Left ventricle myocardium inferior (tissue), 1 donor: ENCODE data around the gene P2RX3. TPM values are rescaled to one million over a fixed set of nuclear protein-coding genes. Genes with fewer than 3 reads are reported as not detected.

Experiments used
- DNase-seq: peaks from one replicate; pipeline ENCODE4 v3.0.0-alpha.2; 2020
- H3K27ac ChIP-seq: fragments of 200-600 bp; replicated peaks from 2 replicates; pipeline ENCODE4 v1.8.0; 2021
- H3K27me3 ChIP-seq: fragments of 200-600 bp; 2 replicates; pipeline ENCODE4 v1.8.0; 2021; ENCODE audit warnings: low read depth
- H3K36me3 ChIP-seq: fragments of 200-600 bp; 2 replicates; pipeline ENCODE4 v1.8.0; 2021
- H3K4me1 ChIP-seq: fragments of 200-600 bp; 2 replicates; pipeline ENCODE4 v1.8.0; 2021
- H3K4me3 ChIP-seq: fragments of 200-600 bp; 2 replicates; pipeline ENCODE4 v1.8.0; 2021; ENCODE audit warnings: mild to moderate bottlenecking, moderate library complexity
- H3K9me3 ChIP-seq: fragments of 200-600 bp; replicated peaks from 2 replicates; pipeline ENCODE4 v1.8.0; 2021
- intact Hi-C: fragments of 100-400 bp; cut with micrococcal nuclease; formaldehyde crosslinking; loops from one replicate; pipeline ENCODE4 v1.11.0; 2022
- total RNA-seq: library from RNA; stranded (reverse); fragmentation: NEBNext Ultra II Directional; extraction: Animal tissue kit (Norgen Biotek cat#: 25700); gene quantifications from one replicate; pipeline ENCODE4 v1.2.1, GENCODE V29; 2021
- TF ChIP-seq, protein P1 (sequence below): fragments of 200-600 bp; IDR thresholded peaks from 2 replicates; pipeline ENCODE4 v1.8.0; 2021; ENCODE audit warnings: antibody characterized with exemption, mild to moderate bottlenecking, borderline replicate concordance
- donor health status: DM: no; HTN: yes; CAD: no; lungs with severe emphysema.

P2RX3 gene
- total RNA-seq, 1 donor from 2014 or later = 1.4 TPM

GRCh38 chr11:57324886-57325734 is 13.0 kb upstream of the P2RX3 start, which contains the start of gene TNKS1BP1:
TSS of gene TNKS1BP1 (minus strand) at chr11:57324952. CDS start at chr11:57321885, 3,067 bp downstream.
- intact Hi-C loops = no loop called here
- TF ChIP-seq, protein P1, sequence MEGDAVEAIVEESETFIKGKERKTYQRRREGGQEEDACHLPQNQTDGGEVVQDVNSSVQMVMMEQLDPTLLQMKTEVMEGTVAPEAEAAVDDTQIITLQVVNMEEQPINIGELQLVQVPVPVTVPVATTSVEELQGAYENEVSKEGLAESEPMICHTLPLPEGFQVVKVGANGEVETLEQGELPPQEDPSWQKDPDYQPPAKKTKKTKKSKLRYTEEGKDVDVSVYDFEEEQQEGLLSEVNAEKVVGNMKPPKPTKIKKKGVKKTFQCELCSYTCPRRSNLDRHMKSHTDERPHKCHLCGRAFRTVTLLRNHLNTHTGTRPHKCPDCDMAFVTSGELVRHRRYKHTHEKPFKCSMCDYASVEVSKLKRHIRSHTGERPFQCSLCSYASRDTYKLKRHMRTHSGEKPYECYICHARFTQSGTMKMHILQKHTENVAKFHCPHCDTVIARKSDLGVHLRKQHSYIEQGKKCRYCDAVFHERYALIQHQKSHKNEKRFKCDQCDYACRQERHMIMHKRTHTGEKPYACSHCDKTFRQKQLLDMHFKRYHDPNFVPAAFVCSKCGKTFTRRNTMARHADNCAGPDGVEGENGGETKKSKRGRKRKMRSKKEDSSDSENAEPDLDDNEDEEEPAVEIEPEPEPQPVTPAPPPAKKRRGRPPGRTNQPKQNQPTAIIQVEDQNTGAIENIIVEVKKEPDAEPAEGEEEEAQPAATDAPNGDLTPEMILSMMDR = no peak
- Histone ChIP-seq H3K36me3 (peaks cover 47% of the 10 kb centered on the region), H3K4me1 (peaks cover 65% of the 10 kb centered on the region), H3K27me3 (no peaks in the 10 kb centered on the region), H3K9me3 (no peaks in the 10 kb centered on the region), H3K4me3 (peak within 1 kb of the TSS; percentile 86), H3K27ac (peak within 1 kb of the TSS; percentile 97)
- DNase-seq = peak; percentile 97

DNA sequence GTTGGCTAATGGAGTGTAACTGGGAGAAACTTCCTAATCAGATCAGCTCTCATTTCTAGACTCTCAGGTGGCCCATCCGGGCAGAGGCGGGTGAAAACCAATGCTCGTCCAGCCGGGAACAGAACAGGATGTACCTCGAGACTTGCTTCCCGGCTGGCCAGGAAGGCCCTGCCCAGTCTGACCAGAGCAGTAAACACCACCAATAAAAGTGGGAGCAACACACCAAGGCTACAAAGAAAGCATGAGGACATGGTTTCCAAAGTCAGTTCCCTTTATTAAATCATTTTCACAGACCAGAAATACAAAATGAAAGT is 12.5 kb upstream of the P2RX3 start:
- TF ChIP-seq, protein P1 = no peak
- no peaks in the 10 kb centered on the region for H3K27me3 ChIP-seq
- H3K4me3 ChIP-seq = peak overlapping the region; percentile 86
- H3K36me3 ChIP-seq = peaks cover 46% of the 10 kb centered on the region
- H3K27ac ChIP-seq = peak overlapping the region; percentile 97
- no peaks in the 10 kb centered on the region for H3K9me3 ChIP-seq
- peaks cover 59% of the 10 kb centered on the region for H3K4me1 ChIP-seq
- intact Hi-C loops = no loop called here
- peak; percentile 57 for DNase-seq

DNA sequence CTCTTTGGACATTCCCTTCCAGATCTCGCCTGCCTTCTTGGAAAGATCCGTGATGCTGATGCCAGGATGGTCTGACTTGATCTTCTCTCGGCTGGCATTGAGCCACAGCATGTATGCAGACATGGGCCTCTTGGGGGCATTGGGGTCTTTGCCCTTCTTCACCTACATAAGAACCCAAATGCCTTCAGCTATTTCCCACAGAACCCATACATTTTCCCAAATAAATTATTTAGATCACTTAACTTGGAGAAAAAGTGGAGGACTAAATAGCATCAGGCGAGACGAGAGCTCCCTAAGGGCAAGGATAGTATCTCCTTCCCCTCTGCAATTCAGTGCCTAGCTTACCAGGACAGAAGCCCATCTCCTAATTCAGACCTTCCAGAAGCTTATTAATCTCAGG is 10.4 kb upstream of the P2RX3 start:
- no peaks in the 10 kb centered on the region for H3K9me3 ChIP-seq
- no peak for DNase-seq
- TF ChIP-seq, protein P1 = no peak
- peaks cover 40% of the 10 kb centered on the region for H3K4me1 ChIP-seq
- no peak overlapping the region for H3K4me3 ChIP-seq
- H3K36me3 ChIP-seq = peaks cover 62% of the 10 kb centered on the region
- no peaks in the 10 kb centered on the region for H3K27me3 ChIP-seq
- intact Hi-C loops = no loop called here
- H3K27ac ChIP-seq = peak overlapping the region; percentile 97

DNA sequence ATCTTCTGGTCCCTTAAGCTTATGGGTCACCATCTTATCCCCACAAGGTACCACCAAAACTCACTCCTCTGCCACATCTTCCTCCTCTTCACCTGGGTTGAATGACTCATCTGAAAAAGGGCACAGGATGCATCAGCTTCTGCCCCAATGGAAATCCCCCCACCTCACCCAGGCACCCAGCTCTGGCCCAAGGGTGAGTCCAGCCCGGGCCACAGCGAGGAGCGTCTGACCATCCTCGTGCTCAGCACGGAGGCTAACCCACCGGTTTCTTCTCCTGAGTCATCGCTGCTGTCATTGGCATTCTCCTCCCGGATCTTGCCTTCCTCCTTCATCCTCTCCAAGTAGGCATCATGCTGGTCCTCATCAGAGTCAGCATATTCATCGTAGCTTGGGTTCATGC is 8.1 kb upstream of the P2RX3 start:
- DNase-seq = no peak
- H3K27ac ChIP-seq = no peak overlapping the region
- H3K36me3 ChIP-seq = peaks cover 79% of the 10 kb centered on the region
- H3K27me3 ChIP-seq = no peaks in the 10 kb centered on the region
- intact Hi-C loops = no loop called here
- H3K4me3 ChIP-seq = no peak overlapping the region
- H3K9me3 ChIP-seq = no peaks in the 10 kb centered on the region
- peaks cover 35% of the 10 kb centered on the region for H3K4me1 ChIP-seq
- TF ChIP-seq, protein P1 = no peak

DNA sequence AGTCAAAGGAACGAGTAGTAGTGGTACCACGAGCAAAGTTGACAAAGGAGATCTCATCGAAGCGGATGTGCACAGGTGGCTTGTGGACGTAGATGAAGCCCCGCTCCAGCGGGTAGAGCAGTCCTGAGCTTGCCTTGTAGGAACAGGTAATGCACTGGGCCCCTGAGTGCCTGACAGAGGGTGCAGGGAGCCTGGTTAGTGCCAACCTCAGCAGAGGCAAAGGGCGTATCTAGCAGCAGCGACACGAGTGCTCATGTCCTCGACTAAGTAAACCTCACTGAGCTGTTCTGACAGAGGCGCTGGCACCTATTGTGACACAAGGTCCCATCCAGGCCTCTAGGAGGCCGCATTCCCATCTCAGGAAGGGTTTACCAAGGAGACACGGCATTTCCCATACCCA is 6.4 kb upstream of the P2RX3 start:
- peaks cover 76% of the 10 kb centered on the region for H3K36me3 ChIP-seq
- no peak for DNase-seq
- intact Hi-C loops = no loop called here
- H3K27me3 ChIP-seq = no peaks in the 10 kb centered on the region
- H3K4me1 ChIP-seq = peaks cover 32% of the 10 kb centered on the region
- TF ChIP-seq, protein P1 = no peak
- H3K27ac ChIP-seq = no peak overlapping the region
- H3K4me3 ChIP-seq = no peak overlapping the region
- H3K9me3 ChIP-seq = no peaks in the 10 kb centered on the region
